ENCODE results near the gene OR11H12. TPM values are rescaled to one million over a fixed set of nuclear protein-coding genes. Genes with fewer than 3 reads are reported as not detected.
"Not testable (repeated sequence)": the region's sequence is repeated elsewhere in the genome, so short reads cannot be mapped to it uniquely, and the experiment has no call there.

The OR11H12 gene, protein sequence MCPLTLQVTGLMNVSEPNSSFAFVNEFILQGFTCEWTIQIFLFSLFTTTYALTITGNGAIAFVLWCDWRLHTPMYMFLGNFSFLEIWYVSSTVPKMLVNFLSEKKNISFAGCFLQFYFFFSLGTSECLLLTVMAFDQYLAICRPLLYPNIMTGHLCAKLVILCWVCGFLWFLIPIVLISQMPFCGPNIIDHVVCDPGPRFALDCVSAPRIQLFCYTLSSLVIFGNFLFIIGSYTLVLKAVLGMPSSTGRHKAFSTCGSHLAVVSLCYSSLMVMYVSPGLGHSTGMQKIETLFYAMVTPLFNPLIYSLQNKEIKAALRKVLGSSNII
- total RNA-seq (not detected), polyA plus RNA-seq (ENCODE audit: insufficient read depth in 1 of 8, insufficient read length in 8 of 8, low replicate concordance in 1 of 8) (not detected)
- long read RNA-seq, donor 1, result 0 reads
- long read RNA-seq, donor 2, result 0 reads
- long read RNA-seq, donor 3, result 0 reads
- long read RNA-seq, donor 4, result 0 reads
- long read RNA-seq, donor 5, result 0 reads
- long read RNA-seq, donor 6, result 0 reads
- long read RNA-seq, donor 7, result 0 reads
- long read RNA-seq, donor 8, result 0 reads
- long read RNA-seq, donor 9, result 0 reads
- long read RNA-seq, donor 10, result 0 reads
- long read RNA-seq, donor 11, result 0 reads

DNA sequence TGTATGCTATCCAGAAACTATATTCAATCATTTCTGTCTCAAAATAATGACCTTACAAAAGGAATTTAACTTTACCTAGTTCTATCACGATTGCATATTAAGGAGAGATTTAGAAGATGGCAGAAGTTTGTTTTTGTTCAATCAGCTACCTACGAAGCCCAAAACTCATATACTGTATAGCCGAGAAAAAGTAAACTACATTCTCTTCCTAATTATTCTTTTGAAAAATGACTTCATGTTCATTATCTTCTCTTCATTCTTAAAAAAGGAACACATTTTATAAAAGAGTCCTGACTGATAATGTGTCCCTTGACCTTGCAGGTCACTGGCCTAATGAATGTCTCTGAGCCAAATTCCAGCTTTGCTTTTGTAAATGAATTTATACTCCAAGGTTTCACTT, at the start of gene OR11H12:
OR11H12 (plus strand) TSS at position 301 of the 400 bp plus-strand sequence; CDS start at position 301, 0 bp downstream.
- WGBS (ENCODE audit: insufficient coverage), result no CpG with 5 or more reads among the region's 3 CpGs
- DNase-seq; H3K36me3 ChIP-seq (ENCODE audit: control insufficient read depth, insufficient read depth, low read length): not testable (repeated sequence)

GRCh38 chr14:18582908-18583307, 18.0 kb upstream of the OR11H12 start:
- H3K4me1 ChIP-seq (ENCODE audit: control insufficient read depth, insufficient read depth, low read length); H3K36me3 ChIP-seq (ENCODE audit: control insufficient read depth, insufficient read depth, low read length); H3K27ac ChIP-seq (ENCODE audit: low read length); DNase-seq; H3K27me3 ChIP-seq (ENCODE audit: control insufficient read depth, insufficient read depth, low read length); H3K4me3 ChIP-seq (ENCODE audit: low read length); H3K9me3 ChIP-seq (replicated peaks; ENCODE audit: control insufficient read depth, low read depth, low read length): not testable (repeated sequence)
- WGBS (ENCODE audit: insufficient coverage), result 56% methylated on average over 7 of the region's 31 CpGs

More for the DNA sequence above, at the start of gene OR11H12:
- not testable (repeated sequence) for H3K9me3 ChIP-seq (replicated peaks; ENCODE audit: control insufficient read depth, low read depth, low read length); H3K27me3 ChIP-seq (ENCODE audit: control insufficient read depth, insufficient read depth, low read length); H3K4me1 ChIP-seq (ENCODE audit: control insufficient read depth, insufficient read depth, low read length); H3K27ac ChIP-seq (ENCODE audit: low read length); H3K4me3 ChIP-seq (ENCODE audit: low read length)

- DNase-seq; H3K4me3 ChIP-seq (ENCODE audit: low read length): not testable (repeated sequence)
- WGBS (ENCODE audit: insufficient coverage), result no CpG with 5 or more reads among the region's 32 CpGs
Observed at GRCh38 chr14:18626610-18627213, 25.8 kb downstream of the OR11H12 start.

DNA sequence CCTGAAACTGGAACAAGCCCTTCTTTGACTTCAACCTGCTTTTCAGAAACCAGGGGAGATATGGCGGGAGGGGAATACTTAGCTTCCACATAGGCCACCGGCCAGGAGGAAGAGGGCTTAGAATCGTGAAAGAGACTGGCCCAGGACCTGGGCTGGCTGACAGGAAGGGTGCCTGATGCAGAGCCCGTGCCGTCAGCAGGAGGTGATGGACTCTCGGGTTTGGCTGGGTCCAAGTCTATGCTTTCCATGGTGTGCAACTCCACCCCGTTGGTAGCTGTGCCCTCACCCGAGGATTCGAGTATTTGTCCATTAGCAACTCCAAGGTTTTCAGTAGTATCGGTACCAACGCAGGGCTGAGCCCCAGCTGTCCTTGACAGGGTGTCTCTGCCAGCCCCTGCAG, 35.1 kb downstream of the OR11H12 start:
- not testable (repeated sequence) for H3K36me3 ChIP-seq (ENCODE audit: control insufficient read depth, insufficient read depth, low read length); H3K9me3 ChIP-seq (replicated peaks; ENCODE audit: control insufficient read depth, low read depth, low read length); H3K4me1 ChIP-seq (ENCODE audit: control insufficient read depth, insufficient read depth, low read length); DNase-seq; H3K4me3 ChIP-seq (ENCODE audit: low read length); H3K27me3 ChIP-seq (ENCODE audit: control insufficient read depth, insufficient read depth, low read length); H3K27ac ChIP-seq (ENCODE audit: low read length)
- no CpG with 5 or more reads among the region's 11 CpGs for WGBS (ENCODE audit: insufficient coverage)

More at GRCh38 chr14:18626610-18627213, 25.8 kb downstream of the OR11H12 start:
- H3K9me3 ChIP-seq (replicated peaks; ENCODE audit: control insufficient read depth, low read depth, low read length); H3K27me3 ChIP-seq (ENCODE audit: control insufficient read depth, insufficient read depth, low read length); H3K27ac ChIP-seq (ENCODE audit: low read length); H3K36me3 ChIP-seq (ENCODE audit: control insufficient read depth, insufficient read depth, low read length); H3K4me1 ChIP-seq (ENCODE audit: control insufficient read depth, insufficient read depth, low read length): not testable (repeated sequence)

- not testable (repeated sequence) for H3K36me3 ChIP-seq (ENCODE audit: control insufficient read depth, insufficient read depth, low read length); DNase-seq; H3K4me1 ChIP-seq (ENCODE audit: control insufficient read depth, insufficient read depth, low read length); H3K27me3 ChIP-seq (ENCODE audit: control insufficient read depth, insufficient read depth, low read length); H3K27ac ChIP-seq (ENCODE audit: low read length); H3K4me3 ChIP-seq (ENCODE audit: low read length); H3K9me3 ChIP-seq (replicated peaks; ENCODE audit: control insufficient read depth, low read depth, low read length)
Observed at GRCh38 chr14:18638032-18638431, 37.1 kb downstream of the OR11H12 start.

DNA sequence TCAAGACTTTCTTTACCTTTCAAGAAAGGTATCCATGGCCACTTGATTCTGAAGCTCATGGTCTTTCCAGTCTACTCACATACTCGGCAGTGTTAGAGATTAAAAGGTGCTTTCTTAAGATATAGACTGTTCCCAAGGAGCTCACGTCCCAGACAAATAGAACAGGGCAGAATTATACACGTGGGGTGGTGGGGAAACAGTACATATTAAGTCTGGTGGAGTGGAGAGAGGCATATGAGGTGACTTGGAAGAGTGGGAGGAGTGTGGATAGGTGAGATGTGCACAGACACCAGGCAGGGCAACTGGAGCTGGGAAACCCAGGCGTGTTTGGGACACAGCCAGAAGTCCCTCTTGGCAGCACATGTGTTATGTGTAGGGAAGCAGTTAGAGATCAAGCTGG, 37.9 kb downstream of the OR11H12 start:
- H3K4me1 ChIP-seq (ENCODE audit: control insufficient read depth, insufficient read depth, low read length); H3K27ac ChIP-seq (ENCODE audit: low read length); H3K9me3 ChIP-seq (replicated peaks; ENCODE audit: control insufficient read depth, low read depth, low read length); H3K4me3 ChIP-seq (ENCODE audit: low read length); DNase-seq; H3K36me3 ChIP-seq (ENCODE audit: control insufficient read depth, insufficient read depth, low read length); H3K27me3 ChIP-seq (ENCODE audit: control insufficient read depth, insufficient read depth, low read length): not testable (repeated sequence)
- WGBS (ENCODE audit: insufficient coverage), result no CpG with 5 or more reads among the region's 4 CpGs

GRCh38 chr14:18646075-18646730, 45.3 kb downstream of the OR11H12 start:
- H3K36me3 ChIP-seq (ENCODE audit: control insufficient read depth, insufficient read depth, low read length); H3K27me3 ChIP-seq (ENCODE audit: control insufficient read depth, insufficient read depth, low read length); H3K4me1 ChIP-seq (ENCODE audit: control insufficient read depth, insufficient read depth, low read length); H3K27ac ChIP-seq (ENCODE audit: low read length); H3K4me3 ChIP-seq (ENCODE audit: low read length); DNase-seq; H3K9me3 ChIP-seq (replicated peaks; ENCODE audit: control insufficient read depth, low read depth, low read length): not testable (repeated sequence)
- WGBS (ENCODE audit: insufficient coverage), result 51% methylated on average over 4 of the region's 45 CpGs

All from muscle of leg (tissue), 16 donors.